Spleen (tissue), 7 donors: ENCODE data around the gene IFT81.

ENCODE experiments used
- CTCF ChIP-seq, 11 experiments: fragments of 200-600 bp in 7 of 11; fragments of 450-650 bp in 4 of 11; sonication (generic) in 4 of 11; IDR thresholded peaks in 8 of 11; conservative IDR thresholded peaks in 3 of 11; 1 replicate in 7 of 11; 2 replicates in 4 of 11; pipeline versions ENCODE4 v1.4.0 to v1.8.0; 2016 to 2021; ENCODE audit warnings: antibody characterized with exemption in 11 of 11, inconsistent platforms in 4 of 11, mild to moderate bottlenecking in 1 of 11
- POLR2A ChIP-seq, 3 donors: fragments of 450-650 bp; IDR thresholded peaks; one replicate each; pipeline ENCODE4 v1.5.1; 2017; ENCODE audit warnings: antibody characterized with exemption in 3 of 3, mild to moderate bottlenecking in 1 of 3
- donor health status: DM: no; HTN: no; CAD: no; lungs with moderate emphysema.
- donor health status: DM: no; HTN: no; CAD: no.
- donor health status: DM: no; HTN: no; CAD: no.

- TF ChIP-seq POLR2A (IDR thresholded peaks at IDR 0.05) (no peak), CTCF (IDR thresholded peaks at IDR 0.05 in 8 of 11, conservative IDR thresholded peaks at IDR 0.05 in 3 of 11) (peak in 7 of 11 experiments; percentile 33 to 51 (median 47))
These were observed 100.5 kb downstream of the IFT81 start for GRCh38 chr12:110224379-110225304.
